Endothelial cell of umbilical vein (primary cell): ENCODE results near the gene PCDH15.

ENCODE experiments used
- CTCF ChIP-seq, 2 donors: IDR thresholded peaks; 1 replicate in 1 of 2; 2 replicates in 1 of 2; pipeline ENCODE4 v1.5.1; 2011; ENCODE audit warnings: low read length in 2 of 2, mild to moderate bottlenecking in 2 of 2, moderate library complexity in 2 of 2, control low read depth in 1 of 2, inconsistent platforms in 1 of 2, low read depth in 1 of 2; ENCODE audit not compliant: insufficient read depth in 1 of 2; ENCODE audit errors: extremely low read depth in 1 of 2
- EZH2 ChIP-seq: IDR thresholded peaks from 2 replicates; pipeline ENCODE4 v1.6.1; 2012; ENCODE audit warnings: borderline replicate concordance, low read depth, mild to moderate bottlenecking, moderate library complexity, low read length, inconsistent platforms; ENCODE audit not compliant: severe bottlenecking
- MYC ChIP-seq: IDR thresholded peaks from one replicate; pipeline ENCODE4 v1.6.1; 2011; ENCODE audit warnings: mild to moderate bottlenecking, low read depth, low read length
- POLR2A ChIP-seq: IDR thresholded peaks from 2 replicates; pipeline ENCODE4 v1.6.1; 2012; ENCODE audit warnings: low read depth, mild to moderate bottlenecking, control low read depth, low read length
- POLR2AphosphoS5 ChIP-seq: IDR thresholded peaks from 2 replicates; pipeline ENCODE4 v1.6.1; 2012; ENCODE audit warnings: low read depth, mild to moderate bottlenecking, control low read depth, low read length, moderate library complexity; ENCODE audit not compliant: insufficient read depth

GRCh38 chr10:54198051-54198450 lies 603.0 kb downstream of the PCDH15 start:
- no peak for TF ChIP-seq POLR2AphosphoS5
- TF ChIP-seq POLR2A, result no peak
- TF ChIP-seq CTCF (IDR thresholded peaks at IDR 0.05; ENCODE audit: extremely low read depth in 1 of 2, insufficient read depth in 1 of 2, low read depth in 1 of 2, low read length in 2 of 2), result no peak
- TF ChIP-seq EZH2, result no peak
- no peak for TF ChIP-seq MYC
